Gastroesophageal sphincter (tissue), 4 donors: ENCODE measurements around the gene PTPRF. TPM values are rescaled to one million over a fixed set of nuclear protein-coding genes. Genes with fewer than 3 reads are reported as not detected.
"Not testable (repeated sequence)": the region's sequence is repeated elsewhere in the genome, so short reads cannot be mapped to it uniquely, and the experiment has no call there.

Experiments used
- ATAC-seq: fragments of 150-250 bp; one replicate; pipeline ENCODE4 v1.9.1; 2016; ENCODE audit warnings: mild to moderate bottlenecking, moderate library complexity
- H3K27ac ChIP-seq, 4 donors: fragments of 200-600 bp; sonication (generic) in 3 of 4; 1 replicate in 3 of 4; 2 replicates in 1 of 4; pipeline ENCODE4 v1.5.1; 2016 to 2019
- H3K27me3 ChIP-seq: fragments of 200-600 bp; sonication (generic); one replicate; pipeline ENCODE4 v1.5.1; 2019
- H3K36me3 ChIP-seq, 2 donors: fragments of 200-600 bp; sonication (generic); one replicate each; pipeline ENCODE4 v1.5.1; 2019; ENCODE audit warnings: control low read depth in 1 of 2
- H3K4me1 ChIP-seq, 3 donors: fragments of 200-600 bp; sonication (generic); 1 replicate in 2 of 3; 2 replicates in 1 of 3; pipeline ENCODE4 v1.5.1; 2016 to 2019; ENCODE audit warnings: control low read depth in 2 of 3
- H3K4me3 ChIP-seq, 2 donors: fragments of 200-600 bp; sonication (generic); one replicate each; pipeline ENCODE4 v1.5.1; 2019; ENCODE audit warnings: mild to moderate bottlenecking in 1 of 2, moderate library complexity in 1 of 2
- H3K9me3 ChIP-seq, 3 donors: fragments of 200-600 bp; sonication (generic); one replicate each; pipeline ENCODE4 v1.5.1; 2017 to 2019; ENCODE audit warnings: control low read depth in 2 of 3
- EP300 ChIP-seq: sonication (generic); formaldehyde crosslinking; IDR thresholded peaks from one replicate; pipeline ENCODE4 v1.6.1; 2017; ENCODE audit warnings: antibody characterized with exemption, mild to moderate bottlenecking
- POLR2A ChIP-seq, 2 donors: fragments of 450-650 bp; IDR thresholded peaks; one replicate each; pipeline ENCODE4 v1.6.1; 2017; ENCODE audit warnings: antibody characterized with exemption in 2 of 2, mild to moderate bottlenecking in 2 of 2, moderate library complexity in 1 of 2
- POLR2AphosphoS5 ChIP-seq: sonication (generic); formaldehyde crosslinking; IDR thresholded peaks from one replicate; pipeline ENCODE4 v1.6.1; 2017; ENCODE audit warnings: antibody characterized with exemption
- WGBS, 2 donors: methylation state at CpG; one replicate each; pipeline ENCODE4 v1.1.5; 2018; ENCODE audit warnings: low coverage in 1 of 2; 5-methylcytosine and 5-hydroxymethylcytosine counted together
- total RNA-seq, 4 donors: library from RNA; depleted of rRNA; stranded (reverse); fragments of >200 nt; gene quantifications; one replicate each; pipeline ENCODE4 v1.1.0, GENCODE V29; 2016
- TF ChIP-seq, protein P1 (sequence below), 4 experiments: fragments of 200-600 bp in 2 of 4; fragments of 450-650 bp in 2 of 4; sonication (generic) in 1 of 4; IDR thresholded peaks; one replicate each; pipeline ENCODE4 v1.5.1; 2017 to 2019; ENCODE audit warnings: antibody characterized with exemption in 4 of 4, mild to moderate bottlenecking in 2 of 4, moderate library complexity in 2 of 4

Gene PTPRF
- total RNA-seq, 4 donors from 2014 or later: 55.8 to 80.4 (median 60.8) TPM

DNA sequence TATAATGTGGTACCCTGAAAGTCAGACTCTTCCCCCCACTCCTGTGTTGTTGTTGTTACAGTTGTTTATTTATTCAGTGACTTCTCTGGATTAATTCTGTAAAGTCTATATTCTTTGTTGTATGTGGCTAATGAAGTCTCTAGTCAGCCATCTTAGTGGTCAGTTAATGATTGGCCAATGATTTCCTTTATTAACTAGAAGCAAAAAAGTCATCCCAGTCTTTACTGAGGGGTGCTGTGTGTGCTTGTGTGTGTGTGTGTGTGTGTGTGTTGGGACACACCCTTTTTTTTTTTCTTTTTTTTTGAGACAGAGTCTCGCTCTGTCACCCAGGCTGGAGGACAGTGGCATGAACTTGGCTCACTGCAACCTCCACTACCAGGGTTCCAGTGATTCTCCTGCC, 39.6 kb upstream of the PTPRF start:
- no peak overlapping the region for H3K27ac ChIP-seq
- no peak overlapping the region for H3K4me3 ChIP-seq
- no peaks in the 10 kb centered on the region for H3K4me1 ChIP-seq
- H3K9me3 ChIP-seq: peaks cover 0 to 35% (median 0%) of the 10 kb centered on the region in 3 donors
- TF ChIP-seq POLR2A (IDR thresholded peaks at IDR 0.05) (no peak), POLR2AphosphoS5 (no peak), EP300 (no peak)
- TF ChIP-seq, protein P1, sequence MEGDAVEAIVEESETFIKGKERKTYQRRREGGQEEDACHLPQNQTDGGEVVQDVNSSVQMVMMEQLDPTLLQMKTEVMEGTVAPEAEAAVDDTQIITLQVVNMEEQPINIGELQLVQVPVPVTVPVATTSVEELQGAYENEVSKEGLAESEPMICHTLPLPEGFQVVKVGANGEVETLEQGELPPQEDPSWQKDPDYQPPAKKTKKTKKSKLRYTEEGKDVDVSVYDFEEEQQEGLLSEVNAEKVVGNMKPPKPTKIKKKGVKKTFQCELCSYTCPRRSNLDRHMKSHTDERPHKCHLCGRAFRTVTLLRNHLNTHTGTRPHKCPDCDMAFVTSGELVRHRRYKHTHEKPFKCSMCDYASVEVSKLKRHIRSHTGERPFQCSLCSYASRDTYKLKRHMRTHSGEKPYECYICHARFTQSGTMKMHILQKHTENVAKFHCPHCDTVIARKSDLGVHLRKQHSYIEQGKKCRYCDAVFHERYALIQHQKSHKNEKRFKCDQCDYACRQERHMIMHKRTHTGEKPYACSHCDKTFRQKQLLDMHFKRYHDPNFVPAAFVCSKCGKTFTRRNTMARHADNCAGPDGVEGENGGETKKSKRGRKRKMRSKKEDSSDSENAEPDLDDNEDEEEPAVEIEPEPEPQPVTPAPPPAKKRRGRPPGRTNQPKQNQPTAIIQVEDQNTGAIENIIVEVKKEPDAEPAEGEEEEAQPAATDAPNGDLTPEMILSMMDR (IDR thresholded peaks at IDR 0.05): no peak
- ATAC-seq: no peak
- no CpG with 5 or more reads among the region's 1 CpG for WGBS, 2 donors
- H3K36me3 ChIP-seq: no peaks in the 10 kb centered on the region
- no peaks in the 10 kb centered on the region for H3K27me3 ChIP-seq

DNA sequence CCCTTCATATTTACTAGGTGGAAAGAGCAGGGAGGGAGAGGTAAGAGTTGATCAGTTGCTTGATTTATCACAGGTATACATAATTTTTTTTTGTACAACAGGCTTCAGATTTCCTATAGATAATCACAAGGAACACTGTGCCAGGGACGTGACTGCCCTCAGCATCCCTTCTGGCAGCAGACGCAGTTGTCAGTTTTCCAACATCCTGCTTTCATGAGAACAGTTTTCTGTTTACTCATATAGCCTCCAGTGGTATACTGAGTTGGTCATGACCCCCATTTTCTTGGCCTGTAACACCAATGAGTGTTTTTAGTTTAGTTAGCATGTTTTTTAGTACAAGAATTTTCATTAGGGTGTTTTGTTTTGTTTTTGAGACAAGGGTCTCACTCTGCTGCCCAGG, 37.9 kb upstream of the PTPRF start:
- Histone ChIP-seq H3K4me1 (no peaks in the 10 kb centered on the region), H3K4me3 (no peak overlapping the region), H3K27me3 (no peaks in the 10 kb centered on the region), H3K27ac (no peak overlapping the region), H3K9me3 (peaks cover 0 to 27% (median 0%) of the 10 kb centered on the region in 3 donors), H3K36me3 (no peaks in the 10 kb centered on the region)
- ATAC-seq: no peak
- TF ChIP-seq POLR2AphosphoS5 (no peak), POLR2A (IDR thresholded peaks at IDR 0.05) (no peak), EP300 (no peak)
- TF ChIP-seq, protein P1 (IDR thresholded peaks at IDR 0.05): no peak
- WGBS, 2 donors: 44 to 53% methylated on average over 2 of the region's 2 CpGs

DNA sequence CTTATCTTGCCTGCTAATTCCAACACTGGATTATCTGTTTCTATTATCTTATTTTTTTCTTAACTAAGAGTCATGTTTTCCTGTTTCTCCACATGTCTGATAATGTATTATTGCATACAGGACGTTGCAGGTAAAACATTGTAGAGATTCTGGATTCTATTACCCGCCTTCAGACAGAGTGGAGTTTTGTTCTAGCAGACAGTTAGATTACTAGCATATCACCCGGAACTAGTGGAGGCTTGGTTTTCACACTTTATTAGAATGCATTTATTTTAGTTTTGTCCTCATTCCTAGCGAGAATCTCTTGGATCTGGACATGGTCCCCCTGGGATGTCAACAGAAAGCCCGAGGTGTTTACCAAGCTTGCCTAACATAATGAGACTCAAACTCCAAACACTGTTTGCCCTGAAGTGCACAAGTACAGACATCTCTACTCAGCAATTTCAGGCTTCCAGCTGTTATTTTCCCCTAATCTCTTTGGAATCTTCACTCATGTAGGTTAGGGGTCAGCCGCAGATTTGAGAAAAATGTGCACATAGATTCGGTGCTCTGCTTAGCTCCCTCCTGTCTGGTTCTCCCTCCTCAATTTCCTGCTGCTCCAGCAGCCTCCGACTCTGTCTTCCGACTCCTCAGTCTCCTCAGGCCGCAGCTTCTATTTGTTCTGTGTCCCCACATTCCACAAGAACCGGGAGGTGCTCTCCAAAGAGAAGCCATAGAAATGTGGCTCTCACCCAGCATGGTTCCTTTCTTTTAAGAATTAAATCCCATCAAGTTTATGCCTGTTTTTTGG, 36.8 kb upstream of the PTPRF start:
- WGBS, 2 donors: 33 to 52% methylated on average over 11 of the region's 11 CpGs
- H3K27ac ChIP-seq: no peak overlapping the region
- no peaks in the 10 kb centered on the region for H3K27me3 ChIP-seq
- TF ChIP-seq EP300: no peak
- TF ChIP-seq POLR2A (IDR thresholded peaks at IDR 0.05): no peak
- no peak for TF ChIP-seq POLR2AphosphoS5
- TF ChIP-seq, protein P1 (IDR thresholded peaks at IDR 0.05): no peak
- no peak for ATAC-seq
- no peaks in the 10 kb centered on the region for H3K36me3 ChIP-seq
- H3K4me1 ChIP-seq: no peaks in the 10 kb centered on the region
- no peak overlapping the region for H3K4me3 ChIP-seq
- H3K9me3 ChIP-seq: peaks cover 0 to 19% (median 0%) of the 10 kb centered on the region in 3 donors

DNA sequence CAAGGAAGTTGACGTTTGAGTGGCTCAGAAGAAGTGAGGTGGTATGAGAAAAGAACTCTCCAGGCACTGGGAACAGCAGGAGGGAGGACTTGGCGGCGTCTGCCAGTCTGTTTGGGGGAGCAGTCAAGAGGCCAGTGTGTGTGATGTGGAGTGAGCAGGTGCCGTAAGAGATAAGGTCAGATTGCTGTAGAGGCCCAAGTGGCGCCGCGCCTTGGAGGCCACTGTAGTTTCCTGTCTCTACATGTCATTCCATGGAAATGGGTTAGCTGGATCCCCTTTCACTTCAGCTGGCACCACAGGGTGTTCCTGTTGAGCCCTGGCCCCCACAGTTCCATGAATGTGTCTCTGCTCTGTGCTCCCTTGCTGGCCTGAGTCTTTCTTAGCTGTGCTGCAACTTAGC, 35.5 kb upstream of the PTPRF start:
- ATAC-seq: no peak
- Histone ChIP-seq H3K27me3 (no peaks in the 10 kb centered on the region), H3K4me1 (no peaks in the 10 kb centered on the region), H3K27ac (no peak overlapping the region), H3K36me3 (no peaks in the 10 kb centered on the region), H3K9me3 (peaks cover 0 to 9% (median 0%) of the 10 kb centered on the region in 3 donors), H3K4me3 (no peak overlapping the region)
- TF ChIP-seq POLR2A (IDR thresholded peaks at IDR 0.05) (no peak), POLR2AphosphoS5 (no peak), EP300 (no peak)
- TF ChIP-seq, protein P1 (IDR thresholded peaks at IDR 0.05): no peak
- 85 to 88% methylated on average over 4 to 7 of the region's 7 CpGs for WGBS, 2 donors

DNA sequence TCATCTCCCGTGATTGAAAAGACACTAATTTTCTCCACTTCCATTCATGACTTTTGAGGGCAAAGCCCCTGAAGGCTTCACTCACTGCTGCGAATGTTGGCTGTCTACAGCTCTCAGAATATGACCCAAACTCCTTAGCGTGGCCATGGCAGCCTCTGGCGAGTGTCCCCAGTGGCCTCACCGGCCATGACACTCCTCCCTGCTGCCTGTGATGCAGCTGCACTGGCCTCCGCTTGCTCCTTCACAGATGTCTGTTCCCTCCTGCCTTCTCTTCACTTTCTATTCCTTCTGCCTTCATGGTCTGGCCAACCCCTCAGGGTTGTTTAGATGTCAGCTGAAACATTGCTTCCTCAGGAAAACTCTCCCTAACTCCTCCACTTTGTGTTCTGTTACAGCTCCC, 30.8 kb upstream of the PTPRF start:
- TF ChIP-seq EP300 (no peak), POLR2AphosphoS5 (no peak), POLR2A (IDR thresholded peaks at IDR 0.05) (no peak)
- TF ChIP-seq, protein P1 (IDR thresholded peaks at IDR 0.05): no peak
- no peak for ATAC-seq
- 60 to 71% methylated on average over 6 of the region's 6 CpGs for WGBS, 2 donors
- Histone ChIP-seq H3K27ac (no peak overlapping the region), H3K9me3 (no peaks in the 10 kb centered on the region), H3K36me3 (no peaks in the 10 kb centered on the region), H3K4me3 (no peak overlapping the region), H3K27me3 (no peaks in the 10 kb centered on the region), H3K4me1 (no peaks in the 10 kb centered on the region)

DNA sequence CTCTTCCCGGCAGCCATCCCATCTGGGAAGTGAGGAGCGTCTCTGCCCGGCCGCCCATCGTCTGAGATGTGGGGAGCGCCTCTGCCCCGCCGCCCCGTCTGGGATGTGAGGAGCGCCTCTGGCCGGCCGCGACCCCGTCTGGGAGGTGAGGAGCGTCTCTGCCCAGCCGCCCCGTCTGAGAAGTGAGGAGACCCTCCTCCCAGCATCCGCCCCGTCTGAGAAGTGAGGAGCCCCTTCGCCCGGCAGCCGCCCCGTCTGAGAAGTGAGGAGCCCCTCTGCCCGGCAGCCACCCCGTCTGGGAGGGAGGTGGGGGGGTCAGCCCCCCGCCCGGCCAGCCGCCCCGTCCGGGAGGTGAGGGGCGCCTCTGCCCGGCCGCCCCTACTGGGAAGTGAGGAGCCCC, 28.9 kb upstream of the PTPRF start:
- not testable (repeated sequence) for ATAC-seq, H3K27ac ChIP-seq, H3K36me3 ChIP-seq, H3K4me1 ChIP-seq, H3K27me3 ChIP-seq, H3K9me3 ChIP-seq, H3K4me3 ChIP-seq
- no CpG with 5 or more reads among the region's 33 CpGs for WGBS, 2 donors
